Prostate gland (tissue), 2 donors: ENCODE results near the gene BCAS3.

Experiments used
- CTCF ChIP-seq, 4 experiments: fragments of 200-600 bp in 2 of 4; fragments of 450-650 bp in 2 of 4; sonication (generic) in 2 of 4; IDR thresholded peaks; 1 replicate in 3 of 4; 2 replicates in 1 of 4; pipeline ENCODE4 v1.5.1; 2016 to 2019; ENCODE audit warnings: antibody characterized with exemption in 4 of 4, mild to moderate bottlenecking in 2 of 4, moderate library complexity in 2 of 4
- POLR2A ChIP-seq: fragments of 450-650 bp; IDR thresholded peaks from one replicate; pipeline ENCODE4 v1.6.1; 2016; ENCODE audit warnings: antibody characterized with exemption, mild to moderate bottlenecking
- POLR2AphosphoS5 ChIP-seq: sonication (generic); formaldehyde crosslinking; IDR thresholded peaks from one replicate; pipeline ENCODE4 v1.6.1; 2017; ENCODE audit warnings: antibody characterized with exemption

- TF ChIP-seq CTCF (IDR thresholded peaks at IDR 0.05) = no peak
- TF ChIP-seq POLR2AphosphoS5 = no peak
- TF ChIP-seq POLR2A = no peak
Measured at GRCh38 chr17:60893475-60893874, 215.8 kb downstream of the BCAS3 start.
